Lower leg skin (tissue), 4 donors: ENCODE data around the gene PEX7. TPM values are rescaled to one million over a fixed set of nuclear protein-coding genes. Genes with fewer than 3 reads are reported as not detected.

Source experiments
- DNase-seq, 2 donors: peaks; one replicate each; pipeline ENCODE4 v3.0.0-alpha.2; 2019; ENCODE audit warnings: low spot score in 2 of 2
- H3K4me3 ChIP-seq: fragments of 200-600 bp; sonication (generic); 2 replicates; pipeline ENCODE4 v1.5.1; 2017; ENCODE audit warnings: mild to moderate bottlenecking, low read depth; ENCODE audit not compliant: poor library complexity, severe bottlenecking
- CTCF ChIP-seq, 3 donors: fragments of 450-650 bp; IDR thresholded peaks; one replicate each; pipeline ENCODE4 v1.5.1; 2016; ENCODE audit warnings: antibody characterized with exemption in 3 of 3, mild to moderate bottlenecking in 3 of 3, moderate library complexity in 2 of 3
- POLR2A ChIP-seq, 2 donors: fragments of 450-650 bp; IDR thresholded peaks; one replicate each; pipeline ENCODE4 v1.6.1; 2016 to 2017; ENCODE audit warnings: antibody characterized with exemption in 2 of 2, mild to moderate bottlenecking in 1 of 2, moderate library complexity in 1 of 2
- WGBS, 2 donors: methylation state at CpG; one replicate each; pipeline ENCODE4 v1.1.5; 2018; 5-methylcytosine and 5-hydroxymethylcytosine counted together
- intact Hi-C: fragments of 100-400 bp; cut with DNase I; formaldehyde crosslinking; loops from one replicate; pipeline ENCODE4 v1.15.0; 2023; ENCODE audit warnings: low total_unique reads
- total RNA-seq, 4 donors: library from RNA; depleted of rRNA; stranded (reverse); fragments of >200 nt; gene quantifications; one replicate each; pipeline ENCODE4 v1.1.0, GENCODE V29; 2016

The PEX7 gene
- total RNA-seq, 4 donors from 2014 or later: 15.2 to 21.5 (median 21.2) TPM

- 0% methylated on average over 14 to 17 of the region's 46 CpGs for WGBS, 2 donors
- TF ChIP-seq CTCF (IDR thresholded peaks at IDR 0.05) (no peak), POLR2A (IDR thresholded peaks at IDR 0.05) (no peak)
- no peak for DNase-seq
- peak overlapping the region; percentile 81 for H3K4me3 ChIP-seq
- intact Hi-C loops: loop anchor here (5.0 kb wide), 1 partner anchor 150 kb away; no protein-coding TSS in a partner anchor
Observed at GRCh38 chr6:136792095-136792409, 30.3 kb upstream of the PEX7 start.

GRCh38 chr6:136792410-136793262 is 29.8 kb upstream of the PEX7 start, which contains the start of gene MAP3K5:
TSS of gene MAP3K5 (minus strand) at chr6:136792477. CDS start at chr6:136792157, 320 bp downstream.
- WGBS, 2 donors: 0% methylated on average over 49 to 74 of the region's 89 CpGs
- intact Hi-C loops: loop anchor here (5.0 kb wide), 1 partner anchor 150 kb away; no protein-coding TSS in a partner anchor
- peak; percentile 88 to 99 for DNase-seq
- TF ChIP-seq CTCF (IDR thresholded peaks at IDR 0.05): no peak
- TF ChIP-seq POLR2A (IDR thresholded peaks at IDR 0.05): no peak
- H3K4me3 ChIP-seq: peak within 1 kb of the TSS; percentile 81

DNA sequence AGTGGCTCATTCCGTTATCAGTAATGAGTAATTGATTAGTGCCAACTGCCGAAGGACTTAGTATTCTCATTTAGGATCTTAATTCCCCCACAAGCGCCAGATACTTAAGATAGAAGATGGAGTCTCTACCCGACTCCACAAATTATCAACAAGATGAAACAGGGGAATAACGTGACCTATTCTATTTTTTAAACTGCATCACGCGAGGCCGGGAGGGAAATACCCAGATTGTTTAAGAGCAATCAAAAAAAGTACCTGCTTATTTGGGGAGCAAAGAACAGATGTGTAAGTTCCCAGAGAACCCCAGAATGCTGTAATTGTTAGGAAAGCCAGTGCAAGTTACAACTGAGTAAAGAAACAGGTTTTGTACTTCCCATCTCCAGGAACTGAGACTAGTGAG is 29.0 kb upstream of the PEX7 start:
- DNase-seq: no peak
- intact Hi-C loops: loop anchor here (5.0 kb wide), 1 partner anchor 151 kb away; no protein-coding TSS in a partner anchor
- TF ChIP-seq CTCF (IDR thresholded peaks at IDR 0.05) (no peak), POLR2A (IDR thresholded peaks at IDR 0.05) (no peak)
- WGBS, 2 donors: 23 to 25% methylated on average over 8 of the region's 8 CpGs
- H3K4me3 ChIP-seq: no peak overlapping the region

DNA sequence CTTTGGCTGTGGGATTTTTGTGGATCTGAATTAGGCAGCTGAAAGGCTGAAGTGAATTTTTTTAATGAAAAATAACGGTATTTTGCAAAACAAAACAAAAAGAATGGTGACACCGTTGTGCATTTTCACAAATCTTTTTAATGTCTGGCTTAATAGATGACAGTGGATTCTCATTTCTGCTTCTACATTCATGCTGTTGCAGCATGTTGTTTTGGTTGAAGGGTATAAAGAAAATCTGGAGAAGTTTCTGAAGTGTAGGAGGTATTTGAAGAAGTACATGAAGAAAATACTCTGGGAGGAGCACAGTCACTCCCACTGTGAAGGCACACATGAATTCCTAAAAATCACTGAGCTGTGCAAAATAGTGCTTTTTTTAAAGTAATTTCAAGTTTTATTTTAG is 27.0 kb upstream of the PEX7 start:
- no peak for DNase-seq
- WGBS, 2 donors: 85 to 88% methylated on average over 2 of the region's 2 CpGs
- intact Hi-C loops: no loop called here

DNA sequence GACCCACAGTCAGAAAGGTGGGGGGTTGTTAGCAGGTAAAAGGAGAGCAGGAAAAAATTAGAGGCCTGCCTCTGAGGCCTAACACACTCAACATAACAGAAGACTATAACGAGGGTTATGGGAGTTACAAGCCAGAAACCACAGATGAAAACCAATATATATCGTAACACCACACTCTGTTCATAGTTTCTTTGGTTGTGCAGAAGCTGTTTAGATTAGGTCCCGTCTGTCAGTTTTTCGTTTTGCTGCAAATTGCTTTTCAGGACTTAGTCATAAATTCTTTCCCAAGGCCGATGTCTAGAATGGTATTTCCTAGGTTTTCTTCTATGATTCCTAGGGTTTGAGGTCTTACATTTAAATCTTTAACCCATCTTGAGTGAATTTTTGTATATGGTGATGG is 26.4 kb upstream of the PEX7 start:
- 87 to 93% methylated on average over 5 of the region's 5 CpGs for WGBS, 2 donors
- intact Hi-C loops: no loop called here
- no peak for TF ChIP-seq CTCF (IDR thresholded peaks at IDR 0.05)
- no peak for TF ChIP-seq POLR2A (IDR thresholded peaks at IDR 0.05)
- DNase-seq: no peak
- no peak overlapping the region for H3K4me3 ChIP-seq

More for the DNA sequence above, 27.0 kb upstream of the PEX7 start:
- TF ChIP-seq CTCF (IDR thresholded peaks at IDR 0.05): no peak
- TF ChIP-seq POLR2A (IDR thresholded peaks at IDR 0.05): no peak
- H3K4me3 ChIP-seq: no peak overlapping the region
